H9 (cell line): ENCODE data around the gene CYTH3. TPM values are rescaled to one million over a fixed set of nuclear protein-coding genes. Genes with fewer than 3 reads are reported as not detected.

Experiments
- DNase-seq: peaks from one replicate; pipeline ENCODE4 v3.0.0-alpha.2; 2017
- H2AFZ ChIP-seq: one replicate; pipeline ENCODE4 v1.6.1; 2013; ENCODE audit warnings: mild to moderate bottlenecking, low read length, control low read depth, moderate library complexity
- H2AK5ac ChIP-seq: 2 replicates; pipeline ENCODE4 v1.6.1; 2013; ENCODE audit warnings: low read length, control low read depth, mixed read lengths; ENCODE audit not compliant: insufficient read length
- H2BK120ac ChIP-seq: one replicate; pipeline ENCODE4 v1.6.1; 2013; ENCODE audit warnings: low read depth, mild to moderate bottlenecking, low read length, control low read depth, inconsistent platforms; ENCODE audit not compliant: poor library complexity, severe bottlenecking
- H2BK12ac ChIP-seq: 2 replicates; pipeline ENCODE4 v1.6.1; 2013; ENCODE audit warnings: low read length, control low read depth, mixed read lengths, low read depth; ENCODE audit not compliant: insufficient read length
- H2BK15ac ChIP-seq: 2 replicates; pipeline ENCODE4 v1.6.1; 2013; ENCODE audit warnings: low read depth, low read length, control low read depth
- H2BK20ac ChIP-seq: one replicate; pipeline ENCODE4 v1.6.1; 2013; ENCODE audit warnings: low read depth, mild to moderate bottlenecking, low read length, control low read depth, inconsistent platforms; ENCODE audit not compliant: poor library complexity, severe bottlenecking
- H2BK5ac ChIP-seq: 2 replicates; pipeline ENCODE4 v1.6.1; 2013; ENCODE audit warnings: low read length, control low read depth, mixed read lengths; ENCODE audit not compliant: insufficient read length
- H3K14ac ChIP-seq: 2 replicates; pipeline ENCODE4 v1.6.1; 2013; ENCODE audit warnings: low read length, control low read depth; ENCODE audit not compliant: insufficient read depth
- H3K18ac ChIP-seq: 2 replicates; pipeline ENCODE4 v1.6.1; 2013; ENCODE audit warnings: low read depth, mild to moderate bottlenecking, mixed read lengths, low read length, control low read depth; ENCODE audit not compliant: insufficient read length
- H3K23ac ChIP-seq: 2 replicates; pipeline ENCODE4 v1.6.1; 2013; ENCODE audit warnings: low read length, control low read depth, mixed read lengths, low read depth; ENCODE audit not compliant: insufficient read length
- H3K23me2 ChIP-seq: 2 replicates; pipeline ENCODE4 v1.6.1; 2013; ENCODE audit warnings: low read depth, mild to moderate bottlenecking, mixed read lengths, low read length, control low read depth; ENCODE audit not compliant: insufficient read length, poor library complexity, severe bottlenecking
- H3K27ac ChIP-seq: 2 replicates; pipeline ENCODE4 v1.5.1; 2013; ENCODE audit warnings: low read length, control low read depth, mixed read lengths, low read depth; ENCODE audit not compliant: insufficient read length
- H3K27me3 ChIP-seq: 2 replicates; pipeline ENCODE4 v1.6.1; 2013; ENCODE audit warnings: low read length, control low read depth, inconsistent platforms; ENCODE audit not compliant: insufficient read depth
- H3K4ac ChIP-seq: 2 replicates; pipeline ENCODE4 v1.6.1; 2013; ENCODE audit warnings: low read depth, mild to moderate bottlenecking, control low read depth, inconsistent platforms, low read length, moderate library complexity
- H3K4me1 ChIP-seq: 2 replicates; pipeline ENCODE4 v1.6.1; 2013; ENCODE audit warnings: low read length, control low read depth, inconsistent platforms; ENCODE audit not compliant: insufficient read depth
- H3K4me2 ChIP-seq: 2 replicates; pipeline ENCODE4 v1.6.1; 2013; ENCODE audit warnings: low read length, control low read depth, mixed read lengths; ENCODE audit not compliant: insufficient read length, insufficient read depth
- H3K56ac ChIP-seq: 2 replicates; pipeline ENCODE4 v1.6.1; 2013; ENCODE audit warnings: low read depth, mild to moderate bottlenecking, mixed read lengths, low read length, control low read depth; ENCODE audit not compliant: insufficient read length
- H3K79me1 ChIP-seq: 2 replicates; pipeline ENCODE4 v1.6.1; 2013; ENCODE audit warnings: low read depth, mild to moderate bottlenecking, moderate library complexity, low read length, control low read depth, inconsistent platforms; ENCODE audit not compliant: insufficient read depth, poor library complexity, severe bottlenecking
- H3K79me2 ChIP-seq: 2 replicates; pipeline ENCODE4 v1.6.1; 2013; ENCODE audit warnings: low read length, control low read depth, inconsistent platforms; ENCODE audit not compliant: insufficient read depth
- H3K9ac ChIP-seq: 2 replicates; pipeline ENCODE4 v1.6.1; 2013; ENCODE audit warnings: low read length, control low read depth, mixed read lengths; ENCODE audit not compliant: insufficient read length; ENCODE audit errors: extremely low read depth
- H3K9me3 ChIP-seq: one replicate; pipeline ENCODE4 v1.6.1; 2013; ENCODE audit warnings: low read depth, low read length, inconsistent platforms; ENCODE audit not compliant: control insufficient read depth
- H3T11ph ChIP-seq: one replicate; pipeline ENCODE4 v1.6.1; 2013; ENCODE audit warnings: mild to moderate bottlenecking, low read length, control low read depth, inconsistent platforms
- H4K20me1 ChIP-seq: one replicate; pipeline ENCODE4 v1.6.1; 2013; ENCODE audit not compliant: control insufficient read depth, insufficient read length, insufficient read depth
- H4K5ac ChIP-seq: 2 replicates; pipeline ENCODE4 v1.6.1; 2013; ENCODE audit warnings: low read depth, mild to moderate bottlenecking, mixed read lengths, low read length, control low read depth; ENCODE audit not compliant: insufficient read length
- H4K8ac ChIP-seq: replicated peaks from 2 replicates; pipeline ENCODE4 v1.6.1; 2013; ENCODE audit warnings: low read length, control low read depth, mixed read lengths, low read depth; ENCODE audit not compliant: insufficient read length
- H4K91ac ChIP-seq: 2 replicates; pipeline ENCODE4 v1.6.1; 2013; ENCODE audit warnings: low read depth, mild to moderate bottlenecking, moderate library complexity, mixed read lengths, low read length, control low read depth; ENCODE audit not compliant: insufficient read length
- H3K27ac Mint-ChIP-seq, 3 experiments: 2 replicates in 2 of 3; 3 replicates in 1 of 3; pipeline ENCODE4 v1.8.0; 2020 to 2021; ENCODE audit warnings: mixed read lengths in 3 of 3, mild to moderate bottlenecking in 1 of 3, moderate library complexity in 1 of 3
- H3K27me3 Mint-ChIP-seq: 2 replicates; pipeline ENCODE4 v1.8.0; 2021; ENCODE audit warnings: low read depth, mild to moderate bottlenecking, moderate library complexity, mixed read lengths
- H3K36me3 Mint-ChIP-seq, 3 experiments: 2 replicates in 2 of 3; 3 replicates in 1 of 3; pipeline ENCODE4 v1.8.0; 2020 to 2021; ENCODE audit warnings: low read depth in 3 of 3, mixed read lengths in 3 of 3; ENCODE audit not compliant: insufficient read depth in 1 of 3
- H3K4me1 Mint-ChIP-seq, 2 experiments: 2 replicates each; pipeline ENCODE4 v1.8.0; 2020; ENCODE audit warnings: mixed read lengths in 2 of 2
- H3K4me3 Mint-ChIP-seq, 2 experiments: 2 replicates in 1 of 2; 3 replicates in 1 of 2; pipeline ENCODE4 v1.8.0; 2020 to 2021; ENCODE audit warnings: mild to moderate bottlenecking in 2 of 2, mixed read lengths in 2 of 2, moderate library complexity in 1 of 2
- H3K9me3 Mint-ChIP-seq, 2 experiments: 2 replicates in 1 of 2; 3 replicates in 1 of 2; pipeline ENCODE4 v1.8.0; 2020; ENCODE audit warnings: mild to moderate bottlenecking in 2 of 2, mixed read lengths in 2 of 2, moderate library complexity in 1 of 2
- CTCF ChIP-seq: fragments of 200-600 bp; sonication (generic); conservative IDR thresholded peaks from 3 replicates; pipeline ENCODE4 v1.8.0; 2021; ENCODE audit warnings: antibody characterized with exemption, mild to moderate bottlenecking
- WGBS: extraction: QIAGEN DNeasy Blood & Tissue Kit; methylation state at CpG from one replicate; pipeline ENCODE4 v1.1.7; 2013; ENCODE audit warnings: missing lambda C conversion rate, low lambda C conversion rate, mixed read lengths; ENCODE audit not compliant: insufficient read length; ENCODE audit errors: extremely low coverage; 5-methylcytosine and 5-hydroxymethylcytosine counted together
- total RNA-seq: library from RNA; stranded (reverse); gene quantifications from 2 replicates; pipeline ENCODE4 v1.2.1, GENCODE V29; 2021

Gene CYTH3
- total RNA-seq, 1 experiment from 2014 or later: 12.3 TPM

DNA sequence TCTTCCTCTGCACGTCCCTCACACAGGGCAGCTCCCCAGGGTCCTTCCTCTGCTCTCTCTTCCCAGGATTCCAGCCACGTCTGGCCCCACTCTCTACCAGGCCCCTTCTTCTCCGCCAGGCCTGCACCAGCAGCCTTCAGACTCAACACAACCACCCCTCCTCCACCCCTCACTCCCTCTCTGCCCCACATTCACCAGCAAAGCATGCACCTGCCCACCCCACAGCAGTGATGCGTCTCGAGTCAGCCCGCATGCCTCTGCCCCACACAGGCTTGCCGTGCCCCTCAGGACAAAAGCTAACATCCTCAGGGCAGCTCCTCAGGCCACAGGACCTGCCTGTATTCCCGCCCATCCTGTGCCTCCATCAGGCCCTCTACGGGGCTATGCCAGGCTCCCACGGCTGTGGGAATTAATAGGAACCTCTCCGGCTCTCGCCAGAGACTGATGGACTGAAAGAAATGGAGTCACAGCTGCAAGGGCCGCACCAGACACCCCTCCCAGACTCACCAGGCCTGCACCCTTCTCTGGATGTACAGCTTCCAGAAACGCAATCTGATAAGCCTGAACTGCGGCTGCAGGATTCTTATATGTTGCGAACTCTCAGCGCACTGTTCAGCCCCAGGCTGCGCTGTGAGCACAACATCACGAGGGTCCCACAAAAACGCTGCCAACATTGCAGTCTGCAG lies 100.1 kb downstream of the CYTH3 start:
- no peak overlapping the region for H3K27ac ChIP-seq
- no peak for DNase-seq
- H2BK120ac ChIP-seq: no peak overlapping the region
- Mint-ChIP-seq H3K9me3 (no peaks in the 10 kb centered on the region), H3K27me3 (no peaks in the 10 kb centered on the region), H3K36me3 (peaks cover 4 to 16% (median 5%) of the 10 kb centered on the region in 3 experiments; a peak in 6 of 7 replicates), H3K4me1 (peaks cover 18 to 30% of the 10 kb centered on the region in 2 experiments), H3K4me3 (peak overlapping the region in 1 of 2 experiments; percentile 27; a peak in 1 of 5 replicates), H3K27ac (peak overlapping the region; percentile 76 to 94 (median 92); a peak in 5 of 7 replicates)
- H3K56ac ChIP-seq: no peak overlapping the region
- H3K9ac ChIP-seq: no peak overlapping the region
- no peak overlapping the region for H2BK20ac ChIP-seq
- H3K4ac ChIP-seq: no peak overlapping the region
- H2BK5ac ChIP-seq: no peak overlapping the region
- no peaks in the 10 kb centered on the region for H3K9me3 ChIP-seq
- peaks cover 4% of the 10 kb centered on the region; the same call in 1 of the 2 replicates for H3K4me1 ChIP-seq
- no peak overlapping the region for H2AK5ac ChIP-seq
- H3K18ac ChIP-seq: no peak overlapping the region
- H3K4me2 ChIP-seq: no peak overlapping the region
- no peak overlapping the region for H4K91ac ChIP-seq
- no peak overlapping the region for H2BK12ac ChIP-seq
- H3T11ph ChIP-seq: no peak overlapping the region
- H3K23ac ChIP-seq: no peak overlapping the region
- WGBS: no CpG with 5 or more reads among the region's 20 CpGs
- H2BK15ac ChIP-seq: no peak overlapping the region
- H4K8ac ChIP-seq: no peak overlapping the region
- no peak overlapping the region for H3K14ac ChIP-seq
- H3K23me2 ChIP-seq: no peaks in the 10 kb centered on the region
- H2AFZ ChIP-seq: no peak overlapping the region
- no peaks in the 10 kb centered on the region for H3K79me2 ChIP-seq
- no peaks in the 10 kb centered on the region for H4K20me1 ChIP-seq
- no peaks in the 10 kb centered on the region for H3K79me1 ChIP-seq
- no peak overlapping the region for H4K5ac ChIP-seq
- TF ChIP-seq CTCF: no peak
- no peaks in the 10 kb centered on the region for H3K27me3 ChIP-seq
